H1 (cell line): Measurements from ENCODE around the gene ETS1. TPM values are rescaled to one million over a fixed set of nuclear protein-coding genes. Genes with fewer than 3 reads are reported as not detected.

ENCODE experiments used
- ASH2L ChIP-seq: fragments of 200-600, 300-600 bp; sonication (generic); IDR thresholded peaks from one replicate; pipeline ENCODE4 v1.7.1; 2017; ENCODE audit warnings: low read length
- CEBPB ChIP-seq: IDR thresholded peaks from 2 replicates; pipeline ENCODE4 v1.6.1; 2012; ENCODE audit warnings: low read depth, low read length
- EZH2 ChIP-seq: fragments of 200-600 bp; sonication (generic); IDR thresholded peaks from 2 replicates; pipeline ENCODE4 v1.7.1; 2012; ENCODE audit warnings: low read depth, mild to moderate bottlenecking, moderate library complexity, low read length, inconsistent platforms; ENCODE audit not compliant: severe bottlenecking
- HDAC6 ChIP-seq: IDR thresholded peaks from one replicate; pipeline ENCODE4 v1.7.1; 2012; ENCODE audit warnings: low read depth, mild to moderate bottlenecking, inconsistent platforms, low read length, moderate library complexity
- polyA plus RNA-seq, 7 experiments: library from polyadenylated mRNA; depleted of rRNA in 3 of 7; stranded (reverse) in 5 of 7; unstranded in 2 of 7; fragments of >200 nt in 5 of 7; fragments of 200-250 nt in 2 of 7; gene quantifications; 1 replicate in 5 of 7; 2 replicates in 1 of 7; 4 replicates in 1 of 7; pipeline versions ENCODE4 v1.2.1 to v1.2.3, GENCODE V29; 2011 to 2013; ENCODE audit warnings: missing spikeins in 2 of 7, mixed read lengths in 2 of 7
- total RNA-seq: library from RNA; stranded (reverse); fragmentation: NEBNext Ultra II Directional; extraction: Animal tissue kit (Norgen Biotek cat#: 25700); gene quantifications from 2 replicates; pipeline ENCODE4 v1.2.1, GENCODE V29; 2021

The ETS1 gene
- total and polyA plus RNA-seq, 2 of the 8 experiments (the other 6 are each of a cell fraction or from before 2014, with no cell fraction given), result 10.0 to 35.3 TPM

GRCh38 chr11:128527046-128527445 lies 60.3 kb downstream of the ETS1 start (continued):
- TF ChIP-seq HDAC6 (no peak), ASH2L (no peak), EZH2 (no peak), CEBPB (no peak)
